GM19397 (cell line): Measurements from ENCODE around the gene NPR2.
A peak's percentile ranks its signal among the peaks of the same experiment; 100 is the strongest.

ENCODE experiments used
- ATAC-seq: cut with Tn5 transposase; IDR thresholded peaks from one replicate; pipeline ENCODE4 v1.9.1; 2021; ENCODE audit warnings: mild to moderate bottlenecking, moderate library complexity; ENCODE audit not compliant: unreplicated experiment

NPR2 gene

GRCh38 chr9:35829084-35829763 lies 37.8 kb downstream of the NPR2 start, which contains the start of gene TMEM8B:
Gene TMEM8B, plus strand, starts transcription at chr9:35829228. Its CDS starts 220 bp downstream, at chr9:35829448.
- ATAC-seq, result peak; percentile 80

GRCh38 chr9:35829764-35830096 lies 38.3 kb downstream of the NPR2 start:
- ATAC-seq, result no peak

GRCh38 chr9:35831040-35831439 lies 39.6 kb downstream of the NPR2 start:
- no peak for ATAC-seq

- no peak for ATAC-seq
Measured at GRCh38 chr9:35832814-35833213, 41.4 kb downstream of the NPR2 start.

GRCh38 chr9:35834260-35835215 lies 43.1 kb downstream of the NPR2 start:
- ATAC-seq, result no peak

GRCh38 chr9:35835216-35835632 lies 43.8 kb downstream of the NPR2 start:
- no peak for ATAC-seq

- no peak for ATAC-seq
Measured at GRCh38 chr9:35835766-35836165, 44.4 kb downstream of the NPR2 start.

GRCh38 chr9:35836595-35836994 lies 45.2 kb downstream of the NPR2 start:
- no peak for ATAC-seq

- ATAC-seq, result no peak
Measured at GRCh38 chr9:35839926-35840325, 48.5 kb downstream of the NPR2 start.

GRCh38 chr9:35840881-35841644 lies 49.7 kb downstream of the NPR2 start:
- no peak for ATAC-seq

- ATAC-seq, result no peak
Measured at GRCh38 chr9:35841645-35841900, 50.2 kb downstream of the NPR2 start.

- no peak for ATAC-seq
Measured at GRCh38 chr9:35842020-35842745, 50.8 kb downstream of the NPR2 start.

- no peak for ATAC-seq
Measured at GRCh38 chr9:35842795-35843194, 51.4 kb downstream of the NPR2 start.

GRCh38 chr9:35844628-35845270 lies 53.4 kb downstream of the NPR2 start:
- ATAC-seq, result no peak

- no peak for ATAC-seq
Measured at GRCh38 chr9:35845824-35846771, 54.7 kb downstream of the NPR2 start.

- ATAC-seq, result peak; percentile 88
Measured at GRCh38 chr9:35847792-35848572, 56.6 kb downstream of the NPR2 start.

- no peak for ATAC-seq
Measured at GRCh38 chr9:35852267-35852815, 61.0 kb downstream of the NPR2 start.
